ENCODE data around the gene DDX41. TPM values are rescaled to one million over a fixed set of nuclear protein-coding genes. Genes with fewer than 3 reads are reported as not detected.
"Not testable (repeated sequence)": the region's sequence is repeated elsewhere in the genome, so short reads cannot be mapped to it uniquely, and the experiment has no call there.

DDX41 gene
- total RNA-seq, 2 experiments from 2014 or later = 142 to 147 TPM

DNA sequence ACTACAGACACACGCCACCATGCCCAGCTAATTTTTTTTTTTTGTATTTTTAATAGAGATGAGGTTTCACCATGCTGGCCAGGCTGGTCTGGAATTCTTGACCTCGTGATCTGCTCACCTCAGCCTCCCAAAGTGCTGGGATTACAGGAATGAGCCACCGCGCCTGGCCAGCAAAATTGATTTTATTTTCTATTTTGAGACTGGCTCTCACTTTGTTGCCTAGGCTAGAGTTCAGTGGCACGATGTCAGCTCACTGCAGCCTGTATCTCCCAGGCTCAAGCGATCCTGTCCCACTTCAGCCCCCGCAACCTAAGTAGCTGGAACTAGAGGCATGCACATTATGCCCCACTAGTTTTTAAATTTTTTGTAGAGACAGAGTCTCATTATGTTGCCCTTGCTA lies 17.7 kb upstream of the DDX41 start:
- H3K27ac Mint-ChIP-seq; DNase-seq; H3K4me3 Mint-ChIP-seq; CTCF ChIA-PET; H3K9me3 Mint-ChIP-seq; intact Hi-C loops (cut with micrococcal nuclease); H3K4me1 Mint-ChIP-seq (ENCODE audit: low read depth); H3K27me3 Mint-ChIP-seq (ENCODE audit: low read depth): not testable (repeated sequence)
- peaks cover 14% of the 10 kb centered on the region for H3K36me3 Mint-ChIP-seq (ENCODE audit: low read depth)

DNA sequence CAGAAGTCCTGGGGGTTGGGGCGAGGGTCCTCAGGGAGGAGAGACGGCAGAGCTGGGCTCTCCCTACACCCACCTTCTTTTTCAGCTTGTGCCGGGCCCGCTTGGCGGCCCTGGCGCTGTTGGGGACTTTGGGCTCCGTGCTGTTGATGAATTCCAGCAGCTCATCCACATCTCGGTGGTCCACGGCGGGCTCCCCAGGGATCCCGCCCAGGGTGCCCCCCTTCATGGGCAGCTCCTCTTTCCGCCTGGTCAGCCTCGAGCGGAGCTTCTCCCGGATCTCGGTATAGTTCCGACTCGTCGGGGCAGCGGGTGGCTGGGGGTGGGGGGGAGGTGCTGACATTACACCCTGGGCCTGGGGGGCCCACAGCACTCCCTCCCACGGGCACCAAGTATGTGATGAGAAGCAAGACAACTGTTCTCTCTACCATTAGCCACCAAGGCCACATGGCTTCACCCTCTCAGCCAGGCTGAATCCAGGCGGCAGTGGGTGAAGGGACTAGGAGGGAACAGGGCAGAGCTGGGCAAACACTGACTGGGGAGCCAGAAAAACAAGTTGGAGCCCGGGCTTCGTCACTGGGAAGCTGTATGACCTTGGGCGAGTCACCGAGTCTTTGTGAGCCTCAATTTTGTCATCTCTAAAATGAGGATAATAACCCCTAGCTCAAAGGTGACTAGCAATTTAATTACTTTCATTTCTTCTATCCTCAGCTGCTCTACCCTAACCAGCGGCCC lies 14.6 kb upstream of the DDX41 start:
- H3K4me1 Mint-ChIP-seq (ENCODE audit: low read depth) = no peaks in the 10 kb centered on the region

DNA sequence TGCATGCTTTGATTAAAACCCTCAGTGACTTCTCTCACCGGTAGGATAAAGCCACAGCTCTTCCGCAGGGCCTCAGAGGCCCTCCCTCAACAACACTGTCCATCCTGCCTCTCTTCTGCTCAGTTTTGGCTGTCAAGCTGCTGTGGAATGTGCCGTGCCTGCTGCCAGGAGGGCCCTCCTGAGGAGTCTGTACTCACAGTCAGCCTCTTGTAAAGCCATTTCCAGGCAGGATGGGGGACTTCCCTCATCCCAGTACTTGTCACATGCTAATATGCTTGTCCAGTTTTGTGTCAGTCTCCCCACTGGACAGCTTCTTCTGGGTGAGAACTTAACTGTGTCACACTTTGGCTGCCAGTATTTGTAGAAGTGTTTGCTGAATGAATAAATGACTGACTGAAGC lies 13.9 kb upstream of the DDX41 start:
- H3K27me3 Mint-ChIP-seq (ENCODE audit: low read depth) = no peaks in the 10 kb centered on the region
- no peaks in the 10 kb centered on the region for H3K4me1 Mint-ChIP-seq (ENCODE audit: low read depth)
- peak overlapping the region; percentile 32 for H3K27ac Mint-ChIP-seq
- H3K9me3 Mint-ChIP-seq = no peaks in the 10 kb centered on the region
- intact Hi-C loops (cut with micrococcal nuclease) = no loop called here
- H3K4me3 Mint-ChIP-seq = no peak overlapping the region
- H3K36me3 Mint-ChIP-seq (ENCODE audit: low read depth) = peaks cover 8% of the 10 kb centered on the region
- CTCF ChIA-PET = interaction anchor here (1.1 kb wide), 2 partner anchors 30 to 75 kb away, joined by 3 read pairs; no protein-coding TSS in a partner anchor
- no peak for DNase-seq

More for the DNA sequence above, 14.6 kb upstream of the DDX41 start:
- no peak for DNase-seq
- no peak overlapping the region for H3K27ac Mint-ChIP-seq
- peaks cover 8% of the 10 kb centered on the region for H3K36me3 Mint-ChIP-seq (ENCODE audit: low read depth)
- intact Hi-C loops (cut with micrococcal nuclease) = no loop called here
- no peak overlapping the region for H3K4me3 Mint-ChIP-seq
- H3K27me3 Mint-ChIP-seq (ENCODE audit: low read depth) = no peaks in the 10 kb centered on the region
- H3K9me3 Mint-ChIP-seq = no peaks in the 10 kb centered on the region
- CTCF ChIA-PET = interaction anchor here (1.1 kb wide), 1 partner anchor 30 kb away, joined by 3 read pairs; no protein-coding TSS in a partner anchor

DNA sequence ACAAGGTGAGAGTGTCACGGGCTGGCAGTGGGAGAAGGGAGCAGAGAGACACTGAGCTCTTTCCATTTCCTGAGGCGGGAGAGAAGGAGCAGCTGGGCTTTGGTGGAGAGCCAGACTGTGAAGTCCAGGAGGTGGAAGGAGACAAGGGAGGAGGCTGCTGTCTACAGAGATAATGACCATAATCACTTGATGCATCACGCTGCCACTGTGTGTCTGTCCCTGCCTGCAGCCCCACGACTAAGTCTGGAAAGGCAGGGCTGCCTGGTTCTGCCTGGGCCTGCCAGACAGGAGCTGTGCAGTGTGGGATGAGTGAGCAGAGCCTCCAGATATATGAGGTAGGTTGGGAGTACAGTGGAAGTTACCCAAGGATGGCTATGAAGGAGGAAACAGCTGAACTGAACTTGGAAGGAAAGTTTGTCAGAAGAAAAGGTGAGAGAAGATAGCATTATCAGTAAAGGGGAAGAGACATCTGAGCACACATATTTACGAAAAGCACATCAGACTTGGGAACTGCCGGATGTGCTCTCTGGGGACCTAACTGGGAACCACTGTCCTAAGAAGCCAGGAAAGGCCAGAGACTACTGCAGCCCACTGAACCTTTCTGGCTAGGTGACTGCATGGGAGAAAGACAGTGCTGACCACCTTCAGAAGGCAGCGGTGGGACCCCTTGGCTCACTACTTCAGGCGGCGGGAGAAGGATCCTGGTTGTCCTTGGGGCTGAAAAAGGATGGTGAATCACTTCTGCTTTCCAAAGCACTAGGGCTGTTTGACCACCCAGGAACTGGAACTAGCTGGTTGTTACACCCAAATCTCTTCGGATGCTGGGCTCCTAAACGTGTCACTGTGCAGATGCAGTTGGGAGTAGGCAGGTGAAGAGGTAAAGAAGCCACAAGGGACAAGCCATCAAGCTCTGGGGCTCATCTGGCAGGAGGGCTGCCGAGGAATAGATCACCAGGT lies 12.8 kb upstream of the DDX41 start:
- no peaks in the 10 kb centered on the region for H3K27me3 Mint-ChIP-seq (ENCODE audit: low read depth)
- no peak overlapping the region for H3K4me3 Mint-ChIP-seq
- peak overlapping the region; percentile 44 for H3K27ac Mint-ChIP-seq
- CTCF ChIA-PET = interaction anchor here (1.1 kb wide), 1 partner anchor 74 kb away, joined by 3 read pairs; no protein-coding TSS in a partner anchor
- H3K4me1 Mint-ChIP-seq (ENCODE audit: low read depth) = no peaks in the 10 kb centered on the region
- intact Hi-C loops (cut with micrococcal nuclease) = no loop called here
- no peak for DNase-seq
- peaks cover 8% of the 10 kb centered on the region for H3K36me3 Mint-ChIP-seq (ENCODE audit: low read depth)
- H3K9me3 Mint-ChIP-seq = no peaks in the 10 kb centered on the region

DNA sequence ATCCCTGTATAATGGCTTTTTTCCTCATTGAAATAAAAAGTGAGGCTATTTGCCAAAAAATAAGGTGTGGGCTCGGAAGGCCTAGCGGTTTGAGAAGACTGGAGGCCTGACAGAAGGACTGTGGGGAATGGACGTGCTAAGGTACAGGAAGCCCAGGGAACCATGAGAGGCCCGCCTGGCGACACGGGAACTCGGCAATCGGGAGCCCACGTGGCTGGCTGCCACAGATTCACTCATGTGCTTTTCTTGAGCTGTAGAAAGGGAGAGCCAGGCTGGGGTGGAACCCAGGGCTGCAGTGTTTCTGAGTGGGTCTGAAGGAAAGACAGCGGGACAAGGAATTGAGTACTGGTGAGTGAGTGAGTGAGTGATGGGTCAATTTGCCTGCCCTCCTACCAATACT lies 11.9 kb upstream of the DDX41 start:
- Mint-ChIP-seq H3K4me1 (ENCODE audit: low read depth) (no peaks in the 10 kb centered on the region), H3K27me3 (ENCODE audit: low read depth) (no peaks in the 10 kb centered on the region), H3K4me3 (no peak overlapping the region), H3K36me3 (ENCODE audit: low read depth) (peaks cover 8% of the 10 kb centered on the region), H3K27ac (no peak overlapping the region), H3K9me3 (no peaks in the 10 kb centered on the region)
- CTCF ChIA-PET = interaction anchor here (1.4 kb wide), 1 partner anchor 11 kb away, joined by 6 read pairs; no protein-coding TSS in a partner anchor
- DNase-seq = no peak
- intact Hi-C loops (cut with micrococcal nuclease) = no loop called here

DNA sequence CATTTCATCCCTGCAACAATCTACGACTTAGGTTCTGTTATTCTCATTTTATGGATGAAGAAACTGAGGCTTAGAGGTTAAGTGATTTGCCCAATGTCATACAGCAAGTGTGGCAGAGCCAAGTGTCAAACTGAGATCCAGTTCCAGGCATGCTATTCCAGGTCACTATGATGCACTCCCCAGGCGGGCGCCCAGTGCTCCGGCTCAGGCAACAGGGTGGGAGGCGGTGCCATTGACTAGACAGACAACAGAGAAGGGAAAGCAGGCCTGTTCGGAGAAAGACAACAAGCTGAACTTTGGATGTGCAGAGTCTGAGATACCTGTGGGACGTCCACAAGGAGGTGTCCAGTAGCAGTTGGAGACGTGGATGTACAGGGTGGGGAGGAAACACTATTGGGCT lies 10.8 kb upstream of the DDX41 start:
- no peaks in the 10 kb centered on the region for H3K9me3 Mint-ChIP-seq

DNA sequence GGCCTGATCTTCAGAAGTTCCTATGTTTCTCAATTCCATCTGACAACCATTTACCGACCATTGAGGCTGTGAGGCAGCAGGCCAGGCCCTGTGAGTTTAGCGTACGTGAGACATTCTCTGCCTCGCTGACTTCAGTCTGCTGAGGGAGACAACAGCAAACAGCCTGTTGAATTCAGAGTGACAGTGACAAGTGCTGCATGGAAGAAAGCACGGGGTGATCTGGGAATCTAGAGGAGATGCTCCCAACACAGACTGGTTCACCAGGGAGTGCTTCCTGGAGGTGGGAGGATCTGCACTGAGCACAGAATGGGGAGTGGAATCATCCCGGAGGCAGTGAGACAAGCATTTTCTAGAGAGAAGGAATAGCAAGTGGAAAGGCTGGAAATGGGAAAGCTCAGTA lies 10.0 kb upstream of the DDX41 start:
- no peaks in the 10 kb centered on the region for H3K4me1 Mint-ChIP-seq (ENCODE audit: low read depth)
- no peaks in the 10 kb centered on the region for H3K9me3 Mint-ChIP-seq
- intact Hi-C loops (cut with micrococcal nuclease) = no loop called here
- no peak overlapping the region for H3K4me3 Mint-ChIP-seq
- CTCF ChIA-PET = no interaction called here
- H3K27ac Mint-ChIP-seq = no peak overlapping the region
- no peak for DNase-seq
- H3K36me3 Mint-ChIP-seq (ENCODE audit: low read depth) = peaks cover 8% of the 10 kb centered on the region
- no peaks in the 10 kb centered on the region for H3K27me3 Mint-ChIP-seq (ENCODE audit: low read depth)

More for the DNA sequence above, 10.8 kb upstream of the DDX41 start:
- Mint-ChIP-seq H3K4me3 (no peak overlapping the region), H3K27me3 (ENCODE audit: low read depth) (no peaks in the 10 kb centered on the region), H3K27ac (no peak overlapping the region), H3K36me3 (ENCODE audit: low read depth) (peaks cover 10% of the 10 kb centered on the region), H3K4me1 (ENCODE audit: low read depth) (no peaks in the 10 kb centered on the region)
- CTCF ChIA-PET = interaction anchor here (1.4 kb wide), 1 partner anchor 13 kb away, joined by 6 read pairs; no protein-coding TSS in a partner anchor
- intact Hi-C loops (cut with micrococcal nuclease) = no loop called here
- no peak for DNase-seq

DNA sequence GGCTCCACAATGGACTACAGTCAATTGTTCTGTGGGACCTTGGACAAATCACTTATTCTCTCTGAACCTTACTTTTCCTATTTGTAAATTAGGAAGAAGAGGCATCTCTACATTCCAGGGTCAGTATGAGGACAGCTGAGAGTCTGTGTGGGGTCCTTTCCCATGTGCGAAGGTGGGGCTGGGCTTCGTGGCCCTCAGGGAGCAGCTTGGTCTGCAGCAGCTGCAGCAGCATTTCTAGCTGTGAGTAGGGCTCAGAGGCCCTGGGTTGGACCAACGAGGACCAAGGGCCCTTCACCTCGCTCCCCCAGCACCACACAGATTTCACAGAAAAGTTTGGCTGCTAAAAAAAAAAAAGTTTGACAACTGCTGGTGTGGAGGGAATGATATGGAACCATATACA lies 9.4 kb upstream of the DDX41 start:
- CTCF ChIA-PET = interaction anchor here (1.1 kb wide), 1 partner anchor 208 kb away, joined by 3 read pairs; no protein-coding TSS in a partner anchor
- peaks cover 7% of the 10 kb centered on the region for H3K36me3 Mint-ChIP-seq (ENCODE audit: low read depth)
- no peaks in the 10 kb centered on the region for H3K27me3 Mint-ChIP-seq (ENCODE audit: low read depth)
- intact Hi-C loops (cut with micrococcal nuclease) = no loop called here
- no peak for DNase-seq
- no peaks in the 10 kb centered on the region for H3K9me3 Mint-ChIP-seq
- H3K4me1 Mint-ChIP-seq (ENCODE audit: low read depth) = peaks cover 3% of the 10 kb centered on the region
- no peak overlapping the region for H3K4me3 Mint-ChIP-seq
- H3K27ac Mint-ChIP-seq = no peak overlapping the region

DNA sequence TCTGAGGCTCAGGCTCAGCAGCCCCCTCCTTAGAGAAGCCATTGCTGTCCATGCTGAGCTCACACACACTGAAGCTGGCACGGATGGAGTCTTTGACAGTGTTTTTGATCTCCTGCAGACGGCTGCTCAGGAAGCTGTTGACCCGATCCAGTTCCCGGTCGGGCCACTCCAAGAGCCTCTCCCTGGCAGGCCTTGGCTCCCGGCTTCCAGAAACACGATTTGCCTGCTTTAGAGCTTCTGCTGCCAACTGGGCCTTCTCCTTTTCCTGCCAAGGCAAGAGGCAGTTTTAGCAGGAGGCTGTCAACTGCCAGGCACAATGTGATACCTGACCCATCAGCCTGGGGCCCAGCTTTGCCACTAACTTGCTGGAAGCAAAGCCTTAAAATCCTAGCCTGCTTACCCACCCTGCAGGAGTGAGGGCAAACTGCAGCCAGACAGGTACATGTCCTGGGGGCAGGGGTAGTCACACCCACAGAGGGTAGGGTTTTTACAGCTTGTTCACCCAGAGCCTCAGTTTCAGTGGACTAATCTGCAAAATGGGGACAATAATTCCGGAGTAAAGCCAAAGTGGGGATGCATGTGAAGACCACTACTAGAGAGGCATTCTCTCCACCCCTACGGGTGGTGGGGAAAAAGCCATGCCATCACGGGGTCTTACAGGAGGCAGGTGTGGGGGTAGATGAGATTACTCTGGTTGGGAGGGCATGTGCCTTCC lies 8.3 kb upstream of the DDX41 start:
- intact Hi-C loops (cut with micrococcal nuclease) = no loop called here
- no peak for DNase-seq
- H3K27ac Mint-ChIP-seq = no peak overlapping the region
- no peak overlapping the region for H3K4me3 Mint-ChIP-seq
- no peaks in the 10 kb centered on the region for H3K9me3 Mint-ChIP-seq
- no peaks in the 10 kb centered on the region for H3K27me3 Mint-ChIP-seq (ENCODE audit: low read depth)
- peaks cover 7% of the 10 kb centered on the region for H3K36me3 Mint-ChIP-seq (ENCODE audit: low read depth)
- CTCF ChIA-PET = interaction anchor here (0.7 to 1.1 kb wide), 2 partner anchors 127 to 207 kb away, joined by 3 read pairs; no protein-coding TSS in a partner anchor
- peaks cover 14% of the 10 kb centered on the region for H3K4me1 Mint-ChIP-seq (ENCODE audit: low read depth)

DNA sequence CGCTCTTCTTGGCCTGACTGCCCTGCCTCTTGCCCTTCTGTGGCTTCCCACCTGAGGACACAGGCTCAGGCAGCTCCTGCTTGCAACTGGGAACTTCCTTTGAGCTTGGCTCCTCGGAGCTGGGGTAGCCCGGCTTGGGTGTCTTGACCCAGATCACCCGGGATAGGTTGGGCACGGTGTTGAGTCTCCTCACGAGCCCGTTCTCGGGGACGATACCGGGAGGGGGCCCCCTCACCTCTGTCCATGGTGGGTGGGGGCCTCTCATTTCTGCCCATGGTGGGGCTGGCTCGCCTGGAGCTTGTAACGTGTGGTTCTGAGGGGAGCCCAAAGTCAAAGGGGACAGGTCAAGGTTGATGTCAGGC lies 7.8 kb upstream of the DDX41 start:
- Mint-ChIP-seq H3K4me3 (no peak overlapping the region), H3K4me1 (ENCODE audit: low read depth) (peaks cover 19% of the 10 kb centered on the region), H3K27ac (no peak overlapping the region), H3K36me3 (ENCODE audit: low read depth) (peaks cover 6% of the 10 kb centered on the region), H3K27me3 (ENCODE audit: low read depth) (no peaks in the 10 kb centered on the region), H3K9me3 (no peaks in the 10 kb centered on the region)
- CTCF ChIA-PET = no interaction called here
- intact Hi-C loops (cut with micrococcal nuclease) = no loop called here
- DNase-seq = no peak

DNA sequence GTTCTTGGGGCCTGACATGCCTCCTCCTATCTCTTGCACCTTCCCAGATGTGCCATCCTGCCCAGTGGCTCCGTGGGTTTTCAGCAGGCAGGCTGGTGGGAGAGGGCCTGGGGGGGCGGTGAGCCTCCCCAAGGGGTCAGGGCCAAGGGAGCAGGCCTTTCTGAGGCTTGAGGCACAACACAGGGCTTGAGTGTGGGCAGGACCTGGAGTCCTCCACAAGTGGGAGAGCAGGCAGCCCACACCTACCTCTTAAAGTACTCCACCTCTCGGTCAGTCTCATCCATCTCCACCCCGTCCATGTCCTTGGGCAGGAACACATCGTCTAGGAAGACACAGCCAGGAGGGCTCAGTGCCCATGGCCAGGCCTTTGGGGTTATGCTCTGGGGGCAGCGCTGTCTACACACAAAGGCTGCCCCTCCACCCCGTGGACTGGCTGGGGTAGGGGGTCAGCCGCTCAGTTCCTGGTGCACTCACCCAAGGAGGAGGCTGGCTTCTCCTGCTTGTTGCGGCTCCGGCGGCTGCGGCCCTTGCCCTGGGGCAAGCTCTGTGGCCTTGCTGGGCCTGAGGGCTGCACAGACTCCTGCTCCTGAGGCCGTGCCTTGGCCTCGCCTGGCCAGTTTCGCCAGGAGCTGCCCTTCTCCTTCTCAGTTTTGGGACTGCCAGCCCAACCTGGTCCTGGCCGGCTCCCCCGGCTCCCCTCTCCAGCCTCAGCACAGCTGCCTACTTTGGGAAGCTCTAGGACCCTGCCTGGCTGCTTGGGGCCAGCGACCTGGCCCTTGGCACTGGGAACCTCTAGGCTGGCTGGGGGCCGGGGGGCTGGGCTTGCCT lies 7.2 kb upstream of the DDX41 start:
- no peaks in the 10 kb centered on the region for H3K27me3 Mint-ChIP-seq (ENCODE audit: low read depth)
- no peaks in the 10 kb centered on the region for H3K9me3 Mint-ChIP-seq
- H3K4me1 Mint-ChIP-seq (ENCODE audit: low read depth) = peaks cover 24% of the 10 kb centered on the region
- no peak for DNase-seq
- H3K27ac Mint-ChIP-seq = no peak overlapping the region
- CTCF ChIA-PET = no interaction called here
- intact Hi-C loops (cut with micrococcal nuclease) = no loop called here
- H3K4me3 Mint-ChIP-seq = no peak overlapping the region
- H3K36me3 Mint-ChIP-seq (ENCODE audit: low read depth) = peaks cover 2% of the 10 kb centered on the region
